OCI-LY7 (cell line): ENCODE results near the gene STK11IP. TPM values are rescaled to one million over a fixed set of nuclear protein-coding genes. Genes with fewer than 3 reads are reported as not detected.

Experiments used
- BruUV-seq: library from RNA; stranded (reverse); fragments of 400-500 nt; replicated peaks from 2 replicates; lab custom pipeline; 2021; lab: Mats Ljungman, UMichigan
- CTCF ChIA-PET: fragments of 300-600 bp; sonication (Branson Sonifier 250); formaldehyde crosslinking; loops from one replicate; lab custom pipeline; 2022; ENCODE audit warnings: antibody characterized with exemption; ENCODE audit not compliant: unreplicated experiment; lab: Charles Lee
- POLR2A ChIA-PET: fragments of 300-600 bp; sonication (Branson Sonifier 250); formaldehyde crosslinking; loops from one replicate; lab custom pipeline; 2022; ENCODE audit warnings: antibody characterized with exemption; lab: Charles Lee
- DNase-seq: peaks from one replicate; pipeline ENCODE4 v3.0.0-alpha.2; 2015; ENCODE audit warnings: low spot score
- H2AFZ ChIP-seq: fragments of 200-600 bp; sonication (generic), shearing (Covaris generic); 2 replicates; pipeline ENCODE4 v1.6.1; 2014; ENCODE audit warnings: mild to moderate bottlenecking, antibody characterized with exemption, low read length, moderate library complexity
- H3K27ac ChIP-seq: fragments of 200-600 bp; sonication (generic); 2 replicates; pipeline ENCODE4 v1.5.1; 2014; ENCODE audit warnings: mixed run types, low read depth, mild to moderate bottlenecking, moderate library complexity, low read length, inconsistent platforms; ENCODE audit not compliant: poor library complexity, severe bottlenecking
- H3K36me3 ChIP-seq: fragments of 200-600 bp; sonication (generic); 2 replicates; pipeline ENCODE4 v1.6.1; 2014; ENCODE audit warnings: mild to moderate bottlenecking, antibody characterized with exemption, low read length, moderate library complexity, mixed read lengths; ENCODE audit not compliant: insufficient read depth
- H3K4me1 ChIP-seq: fragments of 200-600 bp; sonication (generic); 2 replicates; pipeline ENCODE4 v1.5.1; 2014; ENCODE audit warnings: mild to moderate bottlenecking, low read length; ENCODE audit not compliant: insufficient read depth, poor library complexity, severe bottlenecking
- H3K4me2 ChIP-seq: fragments of 200-600 bp; sonication (generic); 2 replicates; pipeline ENCODE4 v1.6.1; 2014; ENCODE audit warnings: mild to moderate bottlenecking, low read length
- H3K4me3 ChIP-seq: fragments of 200-600 bp; sonication (generic); 2 replicates; pipeline ENCODE4 v1.5.1; 2014; ENCODE audit warnings: mild to moderate bottlenecking, low read depth, low read length; ENCODE audit not compliant: poor library complexity, severe bottlenecking
- H3K79me2 ChIP-seq: fragments of 200-600 bp; sonication (generic); 2 replicates; pipeline ENCODE4 v1.6.1; 2016; ENCODE audit warnings: low read depth, mild to moderate bottlenecking, low read length, moderate library complexity, mixed read lengths; ENCODE audit not compliant: insufficient read depth
- H3K9me2 ChIP-seq: fragments of 200-600 bp; sonication (generic); 2 replicates; pipeline ENCODE4 v1.6.1; 2016; ENCODE audit warnings: mild to moderate bottlenecking, low read length, mixed read lengths; ENCODE audit not compliant: insufficient read depth
- H3K9me3 ChIP-seq: fragments of 200-600 bp; sonication (generic); 2 replicates; pipeline ENCODE4 v1.6.1; 2014; ENCODE audit warnings: mild to moderate bottlenecking, mixed run types, low read length, mixed read lengths
- H4K20me1 ChIP-seq: fragments of 200-600 bp; sonication (generic); 2 replicates; pipeline ENCODE4 v1.6.1; 2014; ENCODE audit warnings: mild to moderate bottlenecking, antibody characterized with exemption, low read length, moderate library complexity, mixed read lengths; ENCODE audit not compliant: insufficient read depth
- CTCF ChIP-seq: fragments of 200-600 bp; sonication (generic); conservative IDR thresholded peaks from 2 replicates; pipeline ENCODE4 v1.5.1; 2014; ENCODE audit warnings: mild to moderate bottlenecking, antibody characterized with exemption, low read length, moderate library complexity, mixed read lengths
- EZH2phosphoT487 ChIP-seq: fragments of 200-600 bp; sonication (generic); IDR thresholded peaks from 2 replicates; pipeline ENCODE4 v1.6.1; 2018; ENCODE audit warnings: low read depth, borderline replicate concordance, mild to moderate bottlenecking, mixed run types, antibody characterized with exemption, low read length, moderate library complexity, mixed read lengths
- intact Hi-C: fragments of 100-400 bp; cut with micrococcal nuclease; formaldehyde crosslinking; loops from one replicate; pipeline ENCODE4 v1.10.0; 2022; ENCODE audit not compliant: unreplicated experiment
- total RNA-seq, 2 experiments: library from RNA; depleted of rRNA in 1 of 2; stranded (reverse); fragments of >200 nt in 1 of 2; shearing (Covaris generic) in 1 of 2; gene quantifications; 2 replicates each; pipeline ENCODE4 v1.2.3, GENCODE V29; 2014 to 2022

STK11IP gene
- total RNA-seq, 2 experiments from 2014 or later: 26.5 to 37.6 TPM

GRCh38 chr2:219562049-219563020 lies 35.3 kb upstream of the STK11IP start:
- Histone ChIP-seq H3K4me1 (no peaks in the 10 kb centered on the region), H3K4me2 (no peak overlapping the region), H4K20me1 (no peaks in the 10 kb centered on the region), H3K9me3 (no peaks in the 10 kb centered on the region), H3K27ac (no peak overlapping the region), H3K9me2 (no peaks in the 10 kb centered on the region), H3K79me2 (no peaks in the 10 kb centered on the region), H3K36me3 (no peaks in the 10 kb centered on the region), H2AFZ (no peak overlapping the region), H3K4me3 (no peak overlapping the region)
- ChIA-PET POLR2A (no interaction called here), CTCF (interaction anchor here (0.6 kb wide), 1 partner anchor 21 kb away, joined by 3 read pairs; no protein-coding TSS in a partner anchor)
- BruUV-seq: no TSS peak
- TF ChIP-seq EZH2phosphoT487: no peak
- no peak for TF ChIP-seq CTCF
- DNase-seq: no peak
- intact Hi-C loops: no loop called here

DNA sequence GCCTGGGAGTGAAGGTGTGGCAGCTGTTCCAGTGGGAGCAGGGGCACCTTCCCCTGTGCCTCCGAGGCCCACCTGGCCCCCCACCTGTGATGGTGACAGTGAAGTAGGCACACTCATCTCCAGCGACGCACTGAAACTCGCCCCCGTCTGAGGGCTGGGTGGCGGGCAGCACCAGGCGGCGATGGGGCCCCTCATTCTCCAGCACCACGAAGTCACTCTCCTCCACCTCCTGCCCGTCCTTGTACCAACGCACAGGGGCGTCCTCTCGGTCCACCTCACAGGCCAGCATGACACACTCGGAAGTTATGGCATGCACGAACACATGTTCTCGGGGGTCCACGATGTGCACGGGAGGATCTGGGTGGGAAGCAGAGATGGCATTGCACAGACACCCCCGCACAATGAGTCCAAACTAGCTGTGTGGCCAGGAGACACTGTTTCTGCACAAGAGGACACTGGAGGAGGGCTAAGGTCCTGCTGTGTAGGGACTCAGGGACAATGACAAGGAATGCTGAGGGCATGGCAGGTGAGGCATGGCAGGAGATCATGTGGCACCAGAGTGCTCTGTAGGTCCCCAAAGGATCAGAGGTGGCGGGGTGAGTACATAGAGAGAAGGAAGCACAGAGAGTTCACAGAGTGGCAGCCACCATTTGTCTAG lies 34.3 kb upstream of the STK11IP start:
- ChIA-PET POLR2A (no interaction called here), CTCF (interaction anchor here (0.6 kb wide), 1 partner anchor 22 kb away, joined by 3 read pairs; no protein-coding TSS in a partner anchor)

More for the DNA sequence above, 34.3 kb upstream of the STK11IP start:
- TF ChIP-seq EZH2phosphoT487: no peak
- TF ChIP-seq CTCF: no peak
- Histone ChIP-seq H3K4me1 (no peaks in the 10 kb centered on the region), H3K79me2 (no peaks in the 10 kb centered on the region), H2AFZ (no peak overlapping the region), H3K27ac (no peak overlapping the region), H3K4me2 (no peak overlapping the region), H3K4me3 (no peak overlapping the region), H3K9me3 (no peaks in the 10 kb centered on the region), H4K20me1 (no peaks in the 10 kb centered on the region), H3K36me3 (no peaks in the 10 kb centered on the region), H3K9me2 (no peaks in the 10 kb centered on the region)
- DNase-seq: no peak
- BruUV-seq: no TSS peak
- intact Hi-C loops: no loop called here
